SK-N-MC (cell line): ENCODE results near the gene TMEM138.

Source experiments
- DNase-seq: peaks from one replicate; pipeline ENCODE4 v3.0.0-alpha.2; 2011; ENCODE audit warnings: low read depth, low spot score
- H3K27ac ChIP-seq: fragments of 200-600 bp; sonication (generic); 2 replicates; pipeline ENCODE4 v1.5.1; 2016; ENCODE audit warnings: mixed run types
- H3K36me3 ChIP-seq: fragments of 200-600 bp; sonication (generic); 2 replicates; pipeline ENCODE4 v1.6.1; 2017; ENCODE audit warnings: antibody characterized with exemption, low read length, mixed read lengths; ENCODE audit not compliant: insufficient read depth
- H3K4me3 ChIP-seq: fragments of 200-600 bp; sonication (generic); 2 replicates; pipeline ENCODE4 v1.5.1; 2016
- H3K9ac ChIP-seq: fragments of 200-600 bp; sonication (generic); 2 replicates; pipeline ENCODE4 v1.8.0; 2017; ENCODE audit warnings: mixed run types, mixed read lengths; ENCODE audit not compliant: insufficient read length
- H3K9me3 ChIP-seq: fragments of 200-600 bp; sonication (generic); 2 replicates; pipeline ENCODE4 v1.6.1; 2017; ENCODE audit warnings: low read depth, mild to moderate bottlenecking, antibody characterized with exemption, low read length, moderate library complexity, mixed read lengths
- EZH2 ChIP-seq: fragments of 200-600 bp; sonication (generic); IDR thresholded peaks from one replicate; pipeline ENCODE4 v1.6.1; 2017; ENCODE audit warnings: antibody characterized with exemption
- FOXP2 ChIP-seq: optimal IDR thresholded peaks from 2 replicates; pipeline ENCODE3; 2011; ENCODE audit warnings: mild to moderate bottlenecking, moderate library complexity; ENCODE audit not compliant: insufficient read depth; ENCODE audit errors: extremely low read length, control extremely low read depth
- POLR2AphosphoS5 ChIP-seq: IDR thresholded peaks from 2 replicates; pipeline ENCODE4 v1.6.1; 2012; ENCODE audit warnings: mild to moderate bottlenecking, low read depth, low read length, borderline replicate concordance

The TMEM138 gene

DNA sequence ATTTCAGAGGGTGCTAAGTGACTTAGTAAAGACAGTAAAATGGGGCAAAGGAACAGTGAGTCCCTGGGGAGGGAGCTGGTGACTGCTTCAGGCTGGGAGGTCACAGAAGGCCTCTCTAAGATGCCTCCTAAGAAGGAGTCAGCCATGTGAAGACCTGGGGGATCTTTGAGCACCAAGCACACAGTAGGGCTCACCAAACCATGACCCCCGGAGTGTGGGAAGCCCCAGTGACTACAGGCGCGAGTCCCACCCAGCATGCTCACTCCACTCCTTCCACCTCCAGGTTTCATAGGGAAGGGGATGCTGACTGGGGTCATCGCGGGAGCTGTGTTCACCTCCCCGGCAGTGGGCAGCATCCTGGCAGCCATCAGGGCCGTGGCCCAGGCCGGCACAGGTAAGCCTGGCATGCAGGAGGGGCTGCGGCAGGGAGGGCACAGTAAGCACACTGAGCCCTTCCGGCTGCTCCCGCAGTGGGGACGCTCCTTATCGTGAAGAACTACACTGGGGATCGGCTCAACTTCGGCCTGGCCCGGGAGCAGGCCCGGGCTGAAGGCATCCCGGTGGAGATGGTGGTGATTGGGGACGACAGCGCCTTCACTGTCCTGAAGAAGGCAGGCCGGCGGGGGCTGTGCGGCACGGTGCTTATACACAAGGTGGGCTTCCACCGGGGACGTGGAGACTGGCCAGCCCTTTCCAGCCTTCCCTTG is 23.2 kb upstream of the TMEM138 start:
- no peaks in the 10 kb centered on the region for H3K36me3 ChIP-seq
- H3K9ac ChIP-seq: no peak overlapping the region
- no peak for TF ChIP-seq EZH2
- DNase-seq: no peak
- no peak overlapping the region for H3K4me3 ChIP-seq
- H3K9me3 ChIP-seq: no peaks in the 10 kb centered on the region
- no peak overlapping the region for H3K27ac ChIP-seq

DNA sequence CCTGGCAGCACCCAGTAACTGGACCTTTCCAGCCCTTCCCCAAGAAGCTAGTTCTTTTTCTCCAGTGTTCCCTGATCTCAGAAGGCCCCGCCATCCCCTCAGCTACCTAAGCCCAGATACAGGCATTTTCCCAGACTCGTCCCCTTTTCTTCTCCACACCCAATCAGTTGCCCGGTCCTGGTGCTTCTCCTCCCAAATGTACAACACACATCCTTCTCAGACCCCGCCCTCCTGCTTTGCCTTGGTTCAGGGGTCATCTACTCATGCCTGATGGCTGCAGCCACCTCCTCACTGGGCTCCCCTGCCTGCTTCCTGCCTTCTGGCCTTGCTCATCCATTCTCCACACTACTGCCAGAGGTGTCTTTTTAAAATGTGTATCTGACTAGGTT is 22.7 kb upstream of the TMEM138 start:
- no peaks in the 10 kb centered on the region for H3K36me3 ChIP-seq

DNA sequence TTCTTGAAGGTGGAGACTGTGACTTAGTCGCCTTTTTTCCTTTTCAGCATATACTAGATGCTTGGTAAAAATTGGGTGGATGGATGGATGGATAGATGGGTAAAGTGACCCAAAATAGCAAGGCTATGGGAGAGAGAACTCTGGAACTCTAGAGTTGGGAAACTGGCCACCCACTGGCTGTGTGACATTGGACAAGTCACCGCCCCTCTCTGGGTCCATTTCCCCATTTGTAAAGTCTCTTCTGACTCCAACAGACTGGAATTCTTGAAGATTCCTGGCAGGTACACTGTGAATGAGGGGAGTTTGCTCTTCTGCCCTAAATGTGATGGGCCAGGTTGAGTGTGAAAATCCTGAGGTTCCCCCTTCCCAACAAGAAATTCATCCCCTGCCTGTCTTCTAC is 21.2 kb upstream of the TMEM138 start:
- no peak overlapping the region for H3K27ac ChIP-seq
- TF ChIP-seq POLR2AphosphoS5: no peak
- no peak for TF ChIP-seq EZH2
- no peak for TF ChIP-seq FOXP2
- H3K9ac ChIP-seq: no peak overlapping the region
- no peak for DNase-seq
- H3K36me3 ChIP-seq: no peaks in the 10 kb centered on the region
- H3K9me3 ChIP-seq: no peaks in the 10 kb centered on the region
- H3K4me3 ChIP-seq: no peak overlapping the region

More for the DNA sequence above, 22.7 kb upstream of the TMEM138 start:
- Histone ChIP-seq H3K27ac (no peak overlapping the region), H3K9ac (no peak overlapping the region), H3K9me3 (no peaks in the 10 kb centered on the region), H3K4me3 (no peak overlapping the region)
- DNase-seq: no peak
- no peak for TF ChIP-seq FOXP2
- no peak for TF ChIP-seq POLR2AphosphoS5
- no peak for TF ChIP-seq EZH2

DNA sequence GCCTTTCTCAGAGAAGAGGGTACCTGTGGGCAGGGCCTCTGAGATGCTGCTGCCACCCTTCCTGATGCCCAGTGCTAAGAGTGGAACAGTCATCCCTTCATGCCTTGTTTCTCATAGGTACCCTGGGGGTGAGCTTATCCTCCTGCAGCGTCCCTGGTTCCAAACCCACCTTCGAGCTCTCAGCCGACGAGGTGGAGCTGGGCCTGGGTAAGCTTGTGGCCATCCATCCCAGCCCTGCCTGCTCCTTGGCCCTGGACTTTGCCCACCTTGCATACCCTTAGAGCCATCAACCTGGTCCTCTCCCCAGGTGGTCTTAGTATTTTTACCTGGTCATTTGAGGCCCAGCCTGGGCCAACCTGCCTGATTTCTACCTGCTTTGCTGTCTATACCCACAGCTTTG is 20.5 kb upstream of the TMEM138 start:
- DNase-seq: no peak
- TF ChIP-seq POLR2AphosphoS5: no peak
- no peak for TF ChIP-seq EZH2
- TF ChIP-seq FOXP2: no peak
- Histone ChIP-seq H3K36me3 (no peaks in the 10 kb centered on the region), H3K9me3 (no peaks in the 10 kb centered on the region), H3K9ac (no peak overlapping the region), H3K4me3 (no peak overlapping the region), H3K27ac (no peak overlapping the region)

DNA sequence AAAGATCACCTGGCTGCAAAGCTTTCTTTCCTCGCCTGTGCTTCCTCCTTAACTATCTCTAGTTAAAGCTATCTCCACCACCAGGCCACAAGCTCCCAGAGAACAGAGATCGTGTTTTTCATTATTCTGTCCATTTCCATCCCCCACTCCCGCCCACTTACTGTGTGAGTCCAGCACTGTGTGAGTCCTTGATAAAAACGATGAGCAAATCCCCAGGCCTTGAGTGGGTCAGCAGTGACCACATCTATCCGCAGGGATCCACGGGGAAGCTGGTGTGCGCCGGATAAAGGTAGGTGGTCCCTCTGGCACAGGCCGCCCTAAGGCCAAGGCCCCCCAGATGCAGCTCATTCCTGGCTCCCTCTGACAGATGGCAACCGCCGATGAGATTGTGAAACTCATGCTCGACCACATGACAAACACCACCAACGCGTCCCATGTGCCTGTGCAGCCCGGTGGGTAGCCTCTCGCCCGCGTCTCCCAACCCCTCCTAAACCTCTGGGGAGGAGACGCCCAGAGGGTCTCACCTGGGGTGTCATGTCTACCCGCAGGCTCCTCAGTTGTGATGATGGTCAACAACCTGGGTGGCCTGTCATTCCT is 19.9 kb upstream of the TMEM138 start:
- H3K4me3 ChIP-seq: no peak overlapping the region
- H3K9ac ChIP-seq: no peak overlapping the region
- no peaks in the 10 kb centered on the region for H3K9me3 ChIP-seq
- no peaks in the 10 kb centered on the region for H3K36me3 ChIP-seq
- TF ChIP-seq POLR2AphosphoS5 (no peak), EZH2 (no peak), FOXP2 (no peak)
- H3K27ac ChIP-seq: no peak overlapping the region
- DNase-seq: no peak

DNA sequence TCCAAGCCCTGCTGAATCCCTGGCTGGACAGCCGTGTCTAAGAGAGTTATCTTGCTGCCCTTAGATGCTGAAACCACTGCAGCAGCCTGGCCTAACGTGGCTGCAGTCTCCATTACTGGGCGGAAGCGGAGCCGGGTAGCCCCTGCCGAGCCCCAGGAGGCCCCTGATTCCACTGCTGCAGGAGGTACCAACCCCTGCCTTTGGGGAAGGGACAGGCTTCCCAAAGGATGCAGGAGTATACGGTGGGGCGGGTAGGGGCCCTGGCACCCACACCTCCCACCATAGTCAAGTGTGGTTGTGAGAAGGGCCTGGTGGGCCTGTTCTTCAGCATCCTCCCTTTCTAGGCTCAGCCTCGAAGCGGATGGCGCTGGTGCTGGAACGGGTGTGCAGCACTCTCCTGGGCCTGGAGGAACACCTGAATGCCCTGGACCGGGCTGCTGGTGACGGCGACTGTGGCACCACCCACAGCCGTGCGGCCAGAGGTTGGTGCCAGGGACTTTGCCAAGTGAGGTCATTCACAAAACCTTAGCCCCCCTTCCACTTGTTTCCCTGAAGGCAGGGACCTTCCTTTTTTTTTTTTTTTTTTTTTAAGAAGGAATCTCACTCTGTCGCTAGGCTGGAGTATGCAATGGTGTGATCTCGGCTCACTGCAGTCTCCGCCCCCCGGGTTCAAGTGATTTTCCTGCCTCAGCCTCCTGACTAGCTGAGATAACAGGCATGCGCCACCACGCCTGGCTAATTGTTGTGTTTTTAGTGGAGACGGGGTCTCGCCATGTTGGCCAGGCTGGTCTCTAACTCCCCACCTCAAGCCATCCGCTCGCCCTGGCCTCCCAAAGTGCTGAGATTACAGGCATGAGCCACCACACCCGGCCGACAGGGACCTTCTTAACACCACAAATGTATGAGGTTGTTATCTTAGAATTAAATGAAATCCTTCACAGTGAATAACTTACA is 18.1 kb upstream of the TMEM138 start:
- Histone ChIP-seq H3K27ac (no peak overlapping the region), H3K9me3 (no peaks in the 10 kb centered on the region), H3K36me3 (no peaks in the 10 kb centered on the region; the same call in 1 of the 2 replicates), H3K4me3 (no peak overlapping the region), H3K9ac (no peak overlapping the region)
- DNase-seq: no peak
- TF ChIP-seq EZH2: no peak
- TF ChIP-seq FOXP2: no peak
- TF ChIP-seq POLR2AphosphoS5: no peak

DNA sequence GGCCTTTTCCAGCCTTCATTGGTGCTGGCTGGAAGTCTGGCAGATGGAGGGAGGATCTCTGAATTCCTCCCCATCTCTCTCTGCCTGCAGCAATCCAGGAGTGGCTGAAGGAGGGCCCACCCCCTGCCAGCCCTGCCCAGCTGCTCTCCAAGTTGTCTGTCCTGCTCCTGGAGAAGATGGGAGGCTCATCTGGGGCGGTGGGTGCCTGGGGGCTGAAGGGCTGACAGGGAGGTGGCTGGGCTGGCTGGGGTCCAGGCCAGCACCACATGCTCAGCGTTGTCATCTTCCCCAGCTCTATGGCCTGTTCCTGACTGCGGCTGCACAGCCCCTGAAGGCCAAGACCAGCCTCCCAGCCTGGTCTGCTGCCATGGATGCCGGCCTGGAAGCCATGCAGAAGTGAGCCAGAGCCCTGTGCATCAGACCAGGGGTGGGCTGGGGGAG is 17.0 kb upstream of the TMEM138 start:
- TF ChIP-seq FOXP2: no peak
- no peak for TF ChIP-seq EZH2
- TF ChIP-seq POLR2AphosphoS5: no peak
- Histone ChIP-seq H3K9me3 (no peaks in the 10 kb centered on the region), H3K4me3 (no peak overlapping the region), H3K9ac (no peak overlapping the region), H3K36me3 (no peaks in the 10 kb centered on the region; the same call in 1 of the 2 replicates), H3K27ac (no peak overlapping the region)
- DNase-seq: no peak

DNA sequence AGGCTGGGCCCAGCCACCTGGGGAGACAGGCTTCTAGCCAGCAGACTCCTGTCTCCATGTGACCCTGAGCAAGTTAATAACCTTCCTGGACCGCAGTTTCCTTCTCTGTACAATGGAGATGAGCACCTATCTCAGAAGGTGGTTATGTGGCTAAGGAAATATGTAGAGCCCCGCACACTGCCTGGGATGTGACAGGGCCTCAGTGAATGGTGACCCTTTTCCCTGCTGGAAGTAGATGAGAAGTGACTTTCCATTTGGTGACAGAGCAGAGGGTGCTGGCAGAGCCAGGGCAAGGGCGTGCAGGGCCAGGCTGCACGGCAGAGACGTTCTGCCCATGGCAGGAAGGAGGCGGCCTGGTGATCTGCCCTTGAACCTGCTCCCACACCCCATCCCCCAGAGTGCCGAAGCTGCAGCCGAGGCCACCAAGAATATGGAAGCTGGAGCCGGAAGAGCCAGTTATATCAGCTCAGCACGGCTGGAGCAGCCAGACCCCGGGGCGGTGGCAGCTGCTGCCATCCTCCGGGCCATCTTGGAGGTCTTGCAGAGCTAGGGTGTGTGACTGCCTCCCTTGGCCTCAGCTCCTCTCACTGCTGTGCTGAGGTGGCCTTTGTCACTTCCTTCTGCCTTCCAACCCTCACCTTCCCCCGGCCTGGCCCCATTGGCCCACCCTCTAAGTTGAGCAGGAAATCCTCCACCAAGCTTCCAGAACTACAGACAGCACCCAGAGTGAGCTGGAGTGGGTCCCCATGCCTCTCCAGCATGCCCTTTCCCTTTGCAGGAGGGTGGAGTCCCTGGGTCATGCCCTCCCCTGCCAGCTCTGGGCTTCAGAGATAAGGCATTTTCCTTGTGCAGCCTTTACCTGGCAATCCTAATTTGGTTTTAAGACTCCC is 16.0 kb upstream of the TMEM138 start:
- Histone ChIP-seq H3K4me3 (no peak overlapping the region), H3K9ac (no peak overlapping the region), H3K36me3 (no peaks in the 10 kb centered on the region; the same call in 1 of the 2 replicates), H3K27ac (no peak overlapping the region), H3K9me3 (no peaks in the 10 kb centered on the region)
- DNase-seq: no peak
- no peak for TF ChIP-seq POLR2AphosphoS5
